HepG2 (cell line): ENCODE measurements around the gene PHKG2. TPM values are rescaled to one million over a fixed set of nuclear protein-coding genes. Genes with fewer than 3 reads are reported as not detected.

Experiments
- ARNTL ChIP-seq: sonication (generic); formaldehyde crosslinking; IDR thresholded peaks from 2 replicates; pipeline ENCODE4 v1.4.0; 2020; ENCODE audit warnings: mild to moderate bottlenecking, missing genetic modification reagents
- BORCS8-MEF2B ChIP-seq: sonication (generic); formaldehyde crosslinking; IDR thresholded peaks from 2 replicates; pipeline ENCODE4 v1.8.0; 2022; ENCODE audit warnings: mild to moderate bottlenecking, missing genetic modification reagents
- CEBPB ChIP-seq: IDR thresholded peaks from 2 replicates; pipeline ENCODE4 v1.6.1; 2011; ENCODE audit warnings: low read depth, low read length, improper control_type of control experiment, borderline replicate concordance
- HOXA9 ChIP-seq: sonication (generic); formaldehyde crosslinking; IDR thresholded peaks from 2 replicates; pipeline ENCODE4 v1.8.1; 2022; ENCODE audit warnings: missing genetic modification reagents, mild to moderate bottlenecking, moderate library complexity, borderline replicate concordance
- NR2F6 ChIP-seq, 2 experiments: IDR thresholded peaks; 2 replicates each; pipeline ENCODE4 v1.6.1; 2016; ENCODE audit warnings: antibody characterized with exemption in 1 of 2, mild to moderate bottlenecking in 1 of 2
- RFX3 ChIP-seq: IDR thresholded peaks from 2 replicates; pipeline ENCODE4 v1.6.1; 2016; ENCODE audit warnings: missing biosample characterization, missing genetic modification reagents
- SKI ChIP-seq: fragments of 450-650 bp; IDR thresholded peaks from one replicate; pipeline ENCODE4 v1.6.1; 2018; ENCODE audit warnings: mild to moderate bottlenecking; ENCODE audit not compliant: partially characterized antibody
- ZBTB8A ChIP-seq: sonication (generic); formaldehyde crosslinking; IDR thresholded peaks from 2 replicates; pipeline ENCODE4 v1.4.0; 2020; ENCODE audit warnings: mild to moderate bottlenecking, low read depth, missing genetic modification reagents, borderline replicate concordance
- ZFP1 ChIP-seq: IDR thresholded peaks from 2 replicates; pipeline ENCODE4 v1.6.1; 2016
- ZMYM3 ChIP-seq: sonication (generic); formaldehyde crosslinking; IDR thresholded peaks from 2 replicates; pipeline ENCODE4 v1.5.1; 2020; ENCODE audit warnings: mild to moderate bottlenecking, missing genetic modification reagents
- ZNF749 ChIP-seq: sonication (generic); formaldehyde crosslinking; IDR thresholded peaks from 2 replicates; pipeline ENCODE4 v1.8.0; 2022; ENCODE audit warnings: mild to moderate bottlenecking, missing genetic modification reagents, moderate library complexity, borderline replicate concordance
- polyA plus RNA-seq, 8 experiments: library from polyadenylated mRNA; depleted of rRNA in 3 of 8; stranded (reverse) in 7 of 8; unstranded in 1 of 8; fragments of >200 nt; fragmentation: Illumina TruSeq in 4 of 8; extraction: Trizol in 4 of 8; gene quantifications; 2 replicates each; pipeline versions ENCODE4 v1.2.1 to v1.2.3, GENCODE V29; 2011 to 2016; ENCODE audit warnings: low read depth in 4 of 8, missing spikeins in 1 of 8, mixed read lengths in 1 of 8; ENCODE audit not compliant: insufficient read depth in 1 of 8
- total RNA-seq, 5 experiments: library from RNA; depleted of rRNA; stranded (reverse); fragments of >200 nt; fragmentation: Illumina TruSeq; extraction: Trizol; gene quantifications; 2 replicates each; pipeline ENCODE4 v1.2.3, GENCODE V29; 2016; ENCODE audit warnings: low read depth in 1 of 5
- TF ChIP-seq, protein P1 (sequence below): IDR thresholded peaks from 2 replicates; pipeline ENCODE4 v1.6.1; 2016; ENCODE audit warnings: low read depth, missing genetic modification reagents, missing compliant biosample characterization
- TF ChIP-seq, protein P2 (sequence below): sonication (generic); formaldehyde crosslinking; IDR thresholded peaks from 2 replicates; pipeline ENCODE4 v1.8.1; 2023; ENCODE audit warnings: mild to moderate bottlenecking, missing genetic modification reagents, borderline replicate concordance
- TF ChIP-seq, protein P3 (sequence below): sonication (generic); formaldehyde crosslinking; IDR thresholded peaks from 2 replicates; pipeline ENCODE4 v1.9.0; 2022; ENCODE audit warnings: missing genetic modification reagents, mild to moderate bottlenecking, borderline replicate concordance
- TF ChIP-seq, protein P4 (sequence below): sonication (generic); formaldehyde crosslinking; IDR thresholded peaks from 2 replicates; pipeline ENCODE4 v1.4.0; 2020; ENCODE audit warnings: missing genetic modification reagents, low read depth, mild to moderate bottlenecking, borderline replicate concordance
- TF ChIP-seq, protein P5 (sequence below): IDR thresholded peaks from 2 replicates; pipeline ENCODE4 v1.6.1; 2016; ENCODE audit warnings: mild to moderate bottlenecking
- TF ChIP-seq, protein P6 (sequence below): sonication (generic); formaldehyde crosslinking; IDR thresholded peaks from 2 replicates; pipeline ENCODE4 v1.4.0; 2020; ENCODE audit warnings: missing genetic modification reagents

Gene PHKG2
- total and polyA plus RNA-seq, 2 of the 13 experiments (the other 11 are each of a cell fraction or from before 2014, with no cell fraction given): 37.4 to 42.1 TPM

DNA sequence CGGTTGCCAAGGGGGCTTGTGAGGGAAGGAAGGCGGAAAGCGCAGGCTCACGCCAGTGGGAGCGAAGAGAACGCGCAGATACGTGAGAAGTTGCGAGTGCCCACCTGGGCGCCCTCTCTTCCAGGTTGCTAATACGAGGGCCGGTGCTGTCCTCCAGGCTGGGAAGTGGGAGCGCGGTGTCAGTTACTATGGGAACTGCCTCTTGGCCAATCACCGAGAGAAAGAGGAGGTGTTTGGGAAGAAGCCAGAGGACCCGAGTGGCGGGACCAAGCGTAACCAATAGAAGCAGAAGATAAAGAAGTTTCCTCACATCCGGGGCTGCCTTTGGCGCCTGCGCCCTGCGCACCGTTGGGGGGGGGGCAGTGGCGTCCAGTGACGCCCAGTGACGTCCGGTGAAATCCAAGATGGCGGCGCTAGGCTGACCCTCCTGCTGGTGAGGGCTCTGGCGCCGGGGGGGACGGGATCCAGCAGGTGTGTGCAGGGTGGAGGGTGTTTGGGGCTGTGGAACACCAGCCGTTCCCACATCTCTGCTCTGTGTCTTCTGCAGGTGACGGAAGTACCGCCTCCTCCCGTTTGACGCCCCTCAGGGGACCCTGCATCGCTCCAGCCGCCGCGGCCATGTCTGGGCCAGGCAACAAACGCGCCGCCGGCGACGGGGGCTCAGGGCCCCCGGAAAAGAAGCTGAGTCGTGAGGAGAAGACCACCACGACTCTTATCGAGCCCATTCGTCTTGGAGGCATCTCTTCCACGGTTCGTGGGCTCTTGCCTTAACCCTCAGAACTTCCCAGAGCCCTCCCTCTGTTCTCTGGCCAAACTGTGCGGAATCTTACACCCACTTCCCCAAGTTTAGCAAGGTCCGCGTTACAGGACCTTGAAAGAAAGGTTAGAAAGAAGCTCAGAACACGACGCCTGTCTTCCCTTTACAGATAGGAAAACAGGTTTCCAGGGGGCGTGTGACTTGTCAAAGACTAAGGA, 14.0 kb downstream of the PHKG2 start, which contains the start of the genes CFAP119 and RNF40 (continued):
- TF ChIP-seq, protein P1, sequence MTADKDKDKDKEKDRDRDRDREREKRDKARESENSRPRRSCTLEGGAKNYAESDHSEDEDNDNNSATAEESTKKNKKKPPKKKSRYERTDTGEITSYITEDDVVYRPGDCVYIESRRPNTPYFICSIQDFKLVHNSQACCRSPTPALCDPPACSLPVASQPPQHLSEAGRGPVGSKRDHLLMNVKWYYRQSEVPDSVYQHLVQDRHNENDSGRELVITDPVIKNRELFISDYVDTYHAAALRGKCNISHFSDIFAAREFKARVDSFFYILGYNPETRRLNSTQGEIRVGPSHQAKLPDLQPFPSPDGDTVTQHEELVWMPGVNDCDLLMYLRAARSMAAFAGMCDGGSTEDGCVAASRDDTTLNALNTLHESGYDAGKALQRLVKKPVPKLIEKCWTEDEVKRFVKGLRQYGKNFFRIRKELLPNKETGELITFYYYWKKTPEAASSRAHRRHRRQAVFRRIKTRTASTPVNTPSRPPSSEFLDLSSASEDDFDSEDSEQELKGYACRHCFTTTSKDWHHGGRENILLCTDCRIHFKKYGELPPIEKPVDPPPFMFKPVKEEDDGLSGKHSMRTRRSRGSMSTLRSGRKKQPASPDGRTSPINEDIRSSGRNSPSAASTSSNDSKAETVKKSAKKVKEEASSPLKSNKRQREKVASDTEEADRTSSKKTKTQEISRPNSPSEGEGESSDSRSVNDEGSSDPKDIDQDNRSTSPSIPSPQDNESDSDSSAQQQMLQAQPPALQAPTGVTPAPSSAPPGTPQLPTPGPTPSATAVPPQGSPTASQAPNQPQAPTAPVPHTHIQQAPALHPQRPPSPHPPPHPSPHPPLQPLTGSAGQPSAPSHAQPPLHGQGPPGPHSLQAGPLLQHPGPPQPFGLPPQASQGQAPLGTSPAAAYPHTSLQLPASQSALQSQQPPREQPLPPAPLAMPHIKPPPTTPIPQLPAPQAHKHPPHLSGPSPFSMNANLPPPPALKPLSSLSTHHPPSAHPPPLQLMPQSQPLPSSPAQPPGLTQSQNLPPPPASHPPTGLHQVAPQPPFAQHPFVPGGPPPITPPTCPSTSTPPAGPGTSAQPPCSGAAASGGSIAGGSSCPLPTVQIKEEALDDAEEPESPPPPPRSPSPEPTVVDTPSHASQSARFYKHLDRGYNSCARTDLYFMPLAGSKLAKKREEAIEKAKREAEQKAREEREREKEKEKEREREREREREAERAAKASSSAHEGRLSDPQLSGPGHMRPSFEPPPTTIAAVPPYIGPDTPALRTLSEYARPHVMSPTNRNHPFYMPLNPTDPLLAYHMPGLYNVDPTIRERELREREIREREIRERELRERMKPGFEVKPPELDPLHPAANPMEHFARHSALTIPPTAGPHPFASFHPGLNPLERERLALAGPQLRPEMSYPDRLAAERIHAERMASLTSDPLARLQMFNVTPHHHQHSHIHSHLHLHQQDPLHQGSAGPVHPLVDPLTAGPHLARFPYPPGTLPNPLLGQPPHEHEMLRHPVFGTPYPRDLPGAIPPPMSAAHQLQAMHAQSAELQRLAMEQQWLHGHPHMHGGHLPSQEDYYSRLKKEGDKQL: no peak
- TF ChIP-seq, protein P2, sequence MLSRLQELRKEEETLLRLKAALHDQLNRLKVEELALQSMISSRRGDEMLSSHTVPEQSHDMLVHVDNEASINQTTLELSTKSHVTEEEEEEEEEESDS: peak; percentile 85; the same call in 1 of the 2 replicates
- TF ChIP-seq CEBPB (peak; percentile 88), ZBTB8A (0 out of 2 replicates have a peak, but pooled peaks have one; percentile 44), ZMYM3 (CRISPR knock-in tag) (0 out of 2 replicates have a peak, but pooled peaks have one; percentile 13), HOXA9 (CRISPR knock-in tag) (no peak), RFX3 (CRISPR knock-in tag) (peak; percentile 95), ARNTL (CRISPR knock-in tag) (no peak), SKI (no peak), BORCS8-MEF2B (CRISPR knock-in tag) (peak; percentile 64; the same call in 1 of the 2 replicates), NR2F6 (IDR thresholded peaks at IDR 0.05) (no peak), NR2F6 (CRISPR knock-in tag; IDR thresholded peaks at IDR 0.05) (peak; percentile 14; the same call in 1 of the 2 replicates), ZNF749 (CRISPR knock-in tag) (no peak), ZFP1 (CRISPR knock-in tag) (0 out of 2 replicates have a peak, but pooled peaks have one; percentile 42)
- TF ChIP-seq, protein P3, sequence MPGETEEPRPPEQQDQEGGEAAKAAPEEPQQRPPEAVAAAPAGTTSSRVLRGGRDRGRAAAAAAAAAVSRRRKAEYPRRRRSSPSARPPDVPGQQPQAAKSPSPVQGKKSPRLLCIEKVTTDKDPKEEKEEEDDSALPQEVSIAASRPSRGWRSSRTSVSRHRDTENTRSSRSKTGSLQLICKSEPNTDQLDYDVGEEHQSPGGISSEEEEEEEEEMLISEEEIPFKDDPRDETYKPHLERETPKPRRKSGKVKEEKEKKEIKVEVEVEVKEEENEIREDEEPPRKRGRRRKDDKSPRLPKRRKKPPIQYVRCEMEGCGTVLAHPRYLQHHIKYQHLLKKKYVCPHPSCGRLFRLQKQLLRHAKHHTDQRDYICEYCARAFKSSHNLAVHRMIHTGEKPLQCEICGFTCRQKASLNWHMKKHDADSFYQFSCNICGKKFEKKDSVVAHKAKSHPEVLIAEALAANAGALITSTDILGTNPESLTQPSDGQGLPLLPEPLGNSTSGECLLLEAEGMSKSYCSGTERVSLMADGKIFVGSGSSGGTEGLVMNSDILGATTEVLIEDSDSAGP (CRISPR knock-in tag): peak; percentile 58; the same call in 1 of the 2 replicates
- TF ChIP-seq, protein P4, sequence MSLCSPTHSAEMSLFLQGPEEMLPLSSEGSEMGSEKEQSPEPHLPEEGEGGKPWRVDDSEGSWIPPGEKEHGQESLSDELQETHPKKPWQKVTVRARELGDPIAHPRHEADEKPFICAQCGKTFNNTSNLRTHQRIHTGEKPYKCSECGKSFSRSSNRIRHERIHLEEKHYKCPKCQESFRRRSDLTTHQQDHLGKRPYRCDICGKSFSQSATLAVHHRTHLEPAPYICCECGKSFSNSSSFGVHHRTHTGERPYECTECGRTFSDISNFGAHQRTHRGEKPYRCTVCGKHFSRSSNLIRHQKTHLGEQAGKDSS (CRISPR knock-in tag): no peak
- TF ChIP-seq, protein P5, sequence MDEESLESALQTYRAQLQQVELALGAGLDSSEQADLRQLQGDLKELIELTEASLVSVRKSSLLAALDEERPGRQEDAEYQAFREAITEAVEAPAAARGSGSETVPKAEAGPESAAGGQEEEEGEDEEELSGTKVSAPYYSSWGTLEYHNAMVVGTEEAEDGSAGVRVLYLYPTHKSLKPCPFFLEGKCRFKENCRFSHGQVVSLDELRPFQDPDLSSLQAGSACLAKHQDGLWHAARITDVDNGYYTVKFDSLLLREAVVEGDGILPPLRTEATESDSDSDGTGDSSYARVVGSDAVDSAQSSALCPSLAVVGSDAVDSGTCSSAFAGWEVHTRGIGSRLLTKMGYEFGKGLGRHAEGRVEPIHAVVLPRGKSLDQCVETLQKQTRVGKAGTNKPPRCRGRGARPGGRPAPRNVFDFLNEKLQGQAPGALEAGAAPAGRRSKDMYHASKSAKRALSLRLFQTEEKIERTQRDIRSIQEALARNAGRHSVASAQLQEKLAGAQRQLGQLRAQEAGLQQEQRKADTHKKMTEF (CRISPR knock-in tag): peak; percentile 84
- TF ChIP-seq, protein P6, sequence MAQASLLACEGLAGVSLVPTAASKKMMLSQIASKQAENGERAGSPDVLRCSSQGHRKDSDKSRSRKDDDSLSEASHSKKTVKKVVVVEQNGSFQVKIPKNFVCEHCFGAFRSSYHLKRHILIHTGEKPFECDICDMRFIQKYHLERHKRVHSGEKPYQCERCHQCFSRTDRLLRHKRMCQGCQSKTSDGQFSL: peak; percentile 100
